PFSK-1 (cell line): ENCODE data around the gene SPATA33.

Experiments
- FOXP2 ChIP-seq: optimal IDR thresholded peaks from 2 replicates; pipeline ENCODE3; 2011; ENCODE audit warnings: borderline replicate concordance, control low read depth, inconsistent platforms; ENCODE audit not compliant: insufficient read depth; ENCODE audit errors: extremely low read length, extremely low read depth
- POLR2AphosphoS5 ChIP-seq: IDR thresholded peaks from 2 replicates; pipeline ENCODE4 v1.6.1; 2012; ENCODE audit warnings: low read depth, mild to moderate bottlenecking, control low read depth, low read length, moderate library complexity
- SIN3A ChIP-seq: IDR thresholded peaks from 2 replicates; pipeline ENCODE4 v1.6.1; 2012; ENCODE audit warnings: mild to moderate bottlenecking, low read length, moderate library complexity, borderline replicate concordance; ENCODE audit not compliant: insufficient read depth
- TAF1 ChIP-seq: IDR thresholded peaks from 2 replicates; pipeline ENCODE4 v1.6.1; 2012; ENCODE audit warnings: low read length, control low read depth, borderline replicate concordance; ENCODE audit not compliant: insufficient read depth
- TF ChIP-seq, protein P1 (sequence below), 2 experiments: IDR thresholded peaks; 2 replicates each; pipeline versions ENCODE4 v1.6.1 to v1.8.0; 2011 to 2012; ENCODE audit warnings: low read depth in 2 of 2, low read length in 2 of 2, control low read depth in 1 of 2, inconsistent platforms in 1 of 2, mild to moderate bottlenecking in 1 of 2, moderate library complexity in 1 of 2; ENCODE audit not compliant: insufficient read depth in 1 of 2

DNA sequence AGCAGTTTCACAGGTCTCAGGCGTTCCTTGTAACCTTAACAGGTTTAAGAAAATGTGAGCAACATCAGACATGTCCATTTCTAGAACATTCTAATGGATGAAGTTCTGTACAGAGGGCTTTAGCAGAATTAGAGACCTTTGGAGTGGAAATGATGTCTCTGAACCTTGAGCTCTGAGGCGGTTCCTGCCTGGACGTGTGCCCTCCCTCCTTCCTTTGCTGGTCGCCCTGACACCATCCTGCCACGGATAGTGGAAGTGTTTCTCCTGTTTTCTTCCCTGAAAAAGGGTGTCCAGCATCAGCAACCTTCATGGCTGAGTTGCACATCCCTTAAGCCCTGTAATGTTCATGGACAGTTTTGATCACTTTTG lies 11.1 kb downstream of the SPATA33 start:
- TF ChIP-seq POLR2AphosphoS5 (no peak), SIN3A (no peak), TAF1 (no peak), FOXP2 (no peak)
- TF ChIP-seq, protein P1, sequence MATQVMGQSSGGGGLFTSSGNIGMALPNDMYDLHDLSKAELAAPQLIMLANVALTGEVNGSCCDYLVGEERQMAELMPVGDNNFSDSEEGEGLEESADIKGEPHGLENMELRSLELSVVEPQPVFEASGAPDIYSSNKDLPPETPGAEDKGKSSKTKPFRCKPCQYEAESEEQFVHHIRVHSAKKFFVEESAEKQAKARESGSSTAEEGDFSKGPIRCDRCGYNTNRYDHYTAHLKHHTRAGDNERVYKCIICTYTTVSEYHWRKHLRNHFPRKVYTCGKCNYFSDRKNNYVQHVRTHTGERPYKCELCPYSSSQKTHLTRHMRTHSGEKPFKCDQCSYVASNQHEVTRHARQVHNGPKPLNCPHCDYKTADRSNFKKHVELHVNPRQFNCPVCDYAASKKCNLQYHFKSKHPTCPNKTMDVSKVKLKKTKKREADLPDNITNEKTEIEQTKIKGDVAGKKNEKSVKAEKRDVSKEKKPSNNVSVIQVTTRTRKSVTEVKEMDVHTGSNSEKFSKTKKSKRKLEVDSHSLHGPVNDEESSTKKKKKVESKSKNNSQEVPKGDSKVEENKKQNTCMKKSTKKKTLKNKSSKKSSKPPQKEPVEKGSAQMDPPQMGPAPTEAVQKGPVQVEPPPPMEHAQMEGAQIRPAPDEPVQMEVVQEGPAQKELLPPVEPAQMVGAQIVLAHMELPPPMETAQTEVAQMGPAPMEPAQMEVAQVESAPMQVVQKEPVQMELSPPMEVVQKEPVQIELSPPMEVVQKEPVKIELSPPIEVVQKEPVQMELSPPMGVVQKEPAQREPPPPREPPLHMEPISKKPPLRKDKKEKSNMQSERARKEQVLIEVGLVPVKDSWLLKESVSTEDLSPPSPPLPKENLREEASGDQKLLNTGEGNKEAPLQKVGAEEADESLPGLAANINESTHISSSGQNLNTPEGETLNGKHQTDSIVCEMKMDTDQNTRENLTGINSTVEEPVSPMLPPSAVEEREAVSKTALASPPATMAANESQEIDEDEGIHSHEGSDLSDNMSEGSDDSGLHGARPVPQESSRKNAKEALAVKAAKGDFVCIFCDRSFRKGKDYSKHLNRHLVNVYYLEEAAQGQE (IDR thresholded peaks at IDR 0.05; ENCODE audit: insufficient read depth in 1 of 2, low read depth in 2 of 2, low read length in 2 of 2), result no peak
